ENCODE measurements around the gene MPST. TPM values are rescaled to one million over a fixed set of nuclear protein-coding genes. Genes with fewer than 3 reads are reported as not detected.

Gene MPST
- 66.6 and 81.7 TPM in 2 replicates for total RNA-seq (2021)
- percentile 72 among the genes with signal in this experiment for Bru-seq, nascent RNA
- percentile 75 among the genes with signal in this experiment for BruChase-seq, experiment 1, labeled RNA remaining after a 2-hour chase
- BruChase-seq, experiment 2, labeled RNA remaining after a 6-hour chase, result percentile 67 among the genes with signal in this experiment
- long read RNA-seq, transcript MPST-206 (3 exons, 1,331 nt), result major isoform, 173 of 286 reads
- long read RNA-seq, transcript MPST-203 (3 exons, 1,345 nt), result minor isoform, 61 of 286 reads
- long read RNA-seq, partial matches to known transcripts, result 23 of 286 reads
- long read RNA-seq, other reads (novel, unspliced or antisense), result 21 of 286 reads

GRCh38 chr22:37019309-37020191 lies at the start of gene MPST, which contains the start of gene TST:
TSS of gene MPST (plus strand) at chr22:37019742. CDS start at chr22:37019837, 95 bp downstream.
TSS of gene TST (minus strand) at chr22:37019447. CDS start at chr22:37018732, 715 bp downstream.
- H3K27ac ChIP-seq (ENCODE audit: low read depth, low read length, poor library complexity, severe bottlenecking), result peak within 1 kb of the TSS; percentile 93
- POLR2A ChIA-PET (ENCODE audit: low non-redundant PET), result no interaction called here
- intact Hi-C loops (cut with micrococcal nuclease; ENCODE audit: unreplicated experiment), result no loop called here

GRCh38 chr22:36971341-36972125 lies 48.0 kb upstream of the MPST start:
- Histone ChIP-seq H3K36me3 (ENCODE audit: insufficient read depth, low read length, poor library complexity, severe bottlenecking) (no peaks in the 10 kb centered on the region), H3K27ac (ENCODE audit: low read depth, low read length, poor library complexity, severe bottlenecking) (no peak overlapping the region), H3K4me1 (ENCODE audit: insufficient read depth, low read length, poor library complexity, severe bottlenecking) (no peaks in the 10 kb centered on the region), H3K27me3 (replicated peaks; ENCODE audit: insufficient read depth, low read depth, low read length, poor library complexity) (no peaks in the 10 kb centered on the region), H3K4me3 (ENCODE audit: low read depth, low read length, poor library complexity, severe bottlenecking) (no peak overlapping the region), H3K9me3 (ENCODE audit: low read depth, low read length, poor library complexity, severe bottlenecking) (no peaks in the 10 kb centered on the region)
- CTCF ChIA-PET, result no interaction called here
- DNase-seq (ENCODE audit: low spot score), result no peak
- intact Hi-C loops (cut with micrococcal nuclease; ENCODE audit: unreplicated experiment), result no loop called here
- BruUV-seq (replicated peaks), result no TSS peak
- POLR2A ChIA-PET (ENCODE audit: low non-redundant PET), result no interaction called here
- no peak for TF ChIP-seq EZH2 (IDR thresholded peaks at IDR 0.05; ENCODE audit: borderline replicate concordance, low read depth, low read length, poor library complexity, severe bottlenecking)
- TF ChIP-seq CTCF (conservative IDR thresholded peaks at IDR 0.05; ENCODE audit: low read depth, low read length), result no peak

More at GRCh38 chr22:37019309-37020191, at the start of gene MPST, which contains the start of gene TST:
- H3K27me3 ChIP-seq (replicated peaks; ENCODE audit: insufficient read depth, low read depth, low read length, poor library complexity), result no peaks in the 10 kb centered on the region
- H3K9me3 ChIP-seq (ENCODE audit: low read depth, low read length, poor library complexity, severe bottlenecking), result no peaks in the 10 kb centered on the region
- TF ChIP-seq CTCF (conservative IDR thresholded peaks at IDR 0.05; ENCODE audit: low read depth, low read length) (no peak), EZH2 (IDR thresholded peaks at IDR 0.05; ENCODE audit: borderline replicate concordance, low read depth, low read length, poor library complexity, severe bottlenecking) (no peak)
- peak; percentile 70 for DNase-seq (ENCODE audit: low spot score)
- CTCF ChIA-PET, result interaction anchor here (1.5 kb wide), 1 partner anchor 180 kb away, joined by 6 read pairs; no protein-coding TSS in a partner anchor
- peaks cover 8% of the 10 kb centered on the region for H3K4me1 ChIP-seq (ENCODE audit: insufficient read depth, low read length, poor library complexity, severe bottlenecking)
- peak within 1 kb of the TSS; percentile 98 for H3K4me3 ChIP-seq (ENCODE audit: low read depth, low read length, poor library complexity, severe bottlenecking)
- no TSS peak for BruUV-seq (replicated peaks)
- H3K36me3 ChIP-seq (ENCODE audit: insufficient read depth, low read length, poor library complexity, severe bottlenecking), result peaks cover 5% of the 10 kb centered on the region

- no peaks in the 10 kb centered on the region for H3K36me3 ChIP-seq (ENCODE audit: insufficient read depth, low read length, poor library complexity, severe bottlenecking)
- BruUV-seq (replicated peaks), result no TSS peak
- no peak for TF ChIP-seq EZH2 (IDR thresholded peaks at IDR 0.05; ENCODE audit: borderline replicate concordance, low read depth, low read length, poor library complexity, severe bottlenecking)
- no peak for TF ChIP-seq CTCF (conservative IDR thresholded peaks at IDR 0.05; ENCODE audit: low read depth, low read length)
- no peak overlapping the region for H3K27ac ChIP-seq (ENCODE audit: low read depth, low read length, poor library complexity, severe bottlenecking)
- no peaks in the 10 kb centered on the region for H3K4me1 ChIP-seq (ENCODE audit: insufficient read depth, low read length, poor library complexity, severe bottlenecking)
- intact Hi-C loops (cut with micrococcal nuclease; ENCODE audit: unreplicated experiment), result loop anchor here (2.0 to 5.0 kb wide), 2 partner anchors 104 to 194 kb away; no protein-coding TSS in a partner anchor
- H3K9me3 ChIP-seq (ENCODE audit: low read depth, low read length, poor library complexity, severe bottlenecking), result no peaks in the 10 kb centered on the region
- H3K27me3 ChIP-seq (replicated peaks; ENCODE audit: insufficient read depth, low read depth, low read length, poor library complexity), result no peaks in the 10 kb centered on the region
- ChIA-PET POLR2A (ENCODE audit: low non-redundant PET) (no interaction called here), CTCF (interaction anchor here (0.6 kb wide), 1 partner anchor 52 kb away, joined by 4 read pairs; no protein-coding TSS in a partner anchor)
- no peak for DNase-seq (ENCODE audit: low spot score)
- H3K4me3 ChIP-seq (ENCODE audit: low read depth, low read length, poor library complexity, severe bottlenecking), result no peak overlapping the region
Measured at GRCh38 chr22:36976606-36977005, 42.9 kb upstream of the MPST start.

Measured in A673 (cell line).